Activated T-cell treated with anti-CD3 and anti-CD28 coated beads for 48 hours (primary cell): ENCODE data around the gene ZBTB39.
"Not testable (repeated sequence)": the region's sequence is repeated elsewhere in the genome, so short reads cannot be mapped to it uniquely, and the experiment has no call there.

Experiments
- DNase-seq: peaks from one replicate; pipeline ENCODE4 v3.0.0-alpha.2; 2020; ENCODE audit warnings: low read depth

Gene ZBTB39

DNA sequence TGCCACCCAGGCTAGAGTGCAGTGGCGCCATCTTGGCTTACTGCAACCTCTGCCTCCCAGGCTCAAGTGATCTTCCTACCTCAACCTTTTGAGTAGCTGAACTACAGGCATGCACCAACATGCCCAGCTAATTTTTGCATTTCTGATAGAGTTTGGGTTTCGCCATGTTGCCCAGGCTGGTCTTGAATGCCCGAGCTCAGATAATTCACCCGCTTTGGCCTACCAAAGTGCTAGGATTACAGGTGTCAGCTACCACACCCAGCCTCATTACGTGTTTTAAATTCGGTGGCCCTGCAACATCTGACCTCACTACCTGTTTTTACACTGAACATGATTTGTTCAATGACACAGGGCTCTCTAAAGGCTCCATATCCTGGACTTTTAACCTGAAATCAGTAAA is 26.1 kb downstream of the ZBTB39 start:
- DNase-seq: no peak

DNA sequence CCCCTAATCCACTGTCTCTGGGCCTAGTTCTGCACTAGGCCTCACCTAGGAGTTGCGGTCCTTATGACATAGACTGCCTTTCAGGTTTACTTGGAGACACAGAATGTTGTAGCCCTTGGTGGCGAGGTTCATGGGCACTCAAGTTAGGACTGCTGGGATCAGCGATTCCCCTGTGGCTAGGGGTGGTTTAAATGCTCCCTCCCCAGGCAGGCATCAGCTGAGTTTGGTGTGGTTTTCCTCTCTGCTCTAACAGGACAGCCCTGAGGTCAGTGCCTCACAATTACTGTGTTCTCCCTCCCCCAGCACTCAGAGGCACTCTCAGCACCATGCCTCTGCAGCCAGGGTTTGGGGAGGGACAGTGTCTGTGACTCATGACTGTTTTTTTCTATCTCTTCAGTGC is 26.7 kb downstream of the ZBTB39 start:
- DNase-seq: no peak

DNA sequence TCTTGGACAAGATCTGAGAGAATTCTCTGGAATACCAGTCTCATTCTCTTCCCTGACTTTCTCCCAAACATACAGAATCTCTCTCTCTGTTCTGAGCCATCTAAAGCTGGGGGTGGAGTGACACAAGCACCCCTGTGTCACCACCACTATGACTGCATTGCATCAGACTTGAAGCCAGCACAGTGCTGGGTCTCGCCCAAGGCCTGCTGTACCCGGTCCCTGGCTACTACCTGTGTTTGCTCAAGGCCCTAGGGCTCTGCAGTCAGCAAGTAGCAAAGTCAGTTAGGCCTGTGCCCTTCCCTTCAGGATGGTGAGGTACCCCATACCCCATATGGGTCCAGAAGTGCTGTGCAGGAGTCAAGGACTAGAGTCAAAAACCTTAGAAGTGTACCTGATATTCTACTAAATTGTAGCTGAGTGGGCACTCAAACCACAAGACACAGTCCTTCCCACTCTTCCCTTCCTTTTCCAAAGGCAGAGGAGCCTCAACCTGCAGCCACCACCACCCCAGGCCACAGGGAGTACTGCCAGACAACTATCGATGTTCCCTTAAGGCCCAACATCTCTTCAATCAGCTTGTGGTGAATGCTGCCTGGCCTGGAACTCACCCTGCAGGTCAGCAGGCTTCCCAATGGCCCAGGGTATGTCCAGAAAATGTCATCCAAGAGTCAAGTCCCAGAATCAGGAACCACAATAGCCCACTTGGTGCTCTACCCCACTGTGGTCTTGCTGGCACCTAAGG is 27.8 kb downstream of the ZBTB39 start:
- DNase-seq: no peak

DNA sequence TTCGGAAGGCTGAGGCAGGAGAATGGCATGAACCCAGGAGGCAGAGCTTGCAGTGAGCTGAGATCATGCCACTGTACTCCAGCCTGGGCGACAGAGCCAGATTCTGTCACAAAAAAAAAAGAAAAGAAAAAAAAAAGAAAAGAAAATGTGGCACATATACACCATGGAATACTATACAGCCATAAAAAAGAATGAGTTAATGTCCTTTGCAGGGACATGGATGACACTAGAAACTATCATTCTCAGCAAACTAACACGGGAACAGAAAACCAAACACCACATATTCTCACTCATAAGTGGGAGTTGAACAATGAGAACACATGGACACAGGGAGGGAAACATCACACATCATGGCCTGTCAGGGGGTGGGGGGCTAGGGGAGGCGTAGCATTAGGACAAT is 29.0 kb downstream of the ZBTB39 start:
- not testable (repeated sequence) for DNase-seq

DNA sequence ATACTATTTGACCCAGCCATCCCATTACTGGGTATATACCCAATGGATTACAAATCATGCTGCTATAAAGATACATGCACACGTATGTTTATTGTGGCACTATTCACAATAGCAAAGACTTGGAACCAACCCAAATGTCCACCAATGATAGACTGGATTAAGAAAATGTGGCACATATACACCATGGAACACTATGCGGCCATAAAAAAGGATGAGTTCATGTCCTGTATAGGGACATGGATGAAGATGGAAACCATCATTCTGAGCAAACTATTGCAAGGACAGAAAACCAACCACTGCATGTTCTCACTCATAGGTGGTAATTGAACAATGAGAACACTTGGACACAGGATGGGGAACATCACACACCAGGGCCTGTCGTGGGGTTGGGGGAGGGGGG is 32.1 kb downstream of the ZBTB39 start:
- not testable (repeated sequence) for DNase-seq

DNA sequence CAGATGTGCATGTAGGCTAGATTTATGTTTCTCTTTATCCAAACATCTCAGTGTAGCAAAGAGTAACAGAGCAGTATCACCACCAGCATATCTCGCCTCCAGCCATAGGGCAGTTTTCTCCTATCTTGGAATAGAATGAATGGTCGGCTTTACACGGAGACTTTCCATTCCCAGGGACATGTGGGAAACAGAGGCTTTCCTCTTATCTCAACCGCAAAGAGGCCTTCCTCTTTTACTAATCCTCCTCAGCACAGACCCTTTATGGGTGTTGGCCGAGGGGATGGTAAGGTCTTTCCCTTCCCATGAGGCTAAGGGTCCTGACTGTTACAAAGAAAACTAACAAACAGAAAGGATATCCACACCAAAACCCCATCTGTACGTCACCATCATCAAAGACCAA is 37.4 kb downstream of the ZBTB39 start:
- not testable (repeated sequence) for DNase-seq

DNA sequence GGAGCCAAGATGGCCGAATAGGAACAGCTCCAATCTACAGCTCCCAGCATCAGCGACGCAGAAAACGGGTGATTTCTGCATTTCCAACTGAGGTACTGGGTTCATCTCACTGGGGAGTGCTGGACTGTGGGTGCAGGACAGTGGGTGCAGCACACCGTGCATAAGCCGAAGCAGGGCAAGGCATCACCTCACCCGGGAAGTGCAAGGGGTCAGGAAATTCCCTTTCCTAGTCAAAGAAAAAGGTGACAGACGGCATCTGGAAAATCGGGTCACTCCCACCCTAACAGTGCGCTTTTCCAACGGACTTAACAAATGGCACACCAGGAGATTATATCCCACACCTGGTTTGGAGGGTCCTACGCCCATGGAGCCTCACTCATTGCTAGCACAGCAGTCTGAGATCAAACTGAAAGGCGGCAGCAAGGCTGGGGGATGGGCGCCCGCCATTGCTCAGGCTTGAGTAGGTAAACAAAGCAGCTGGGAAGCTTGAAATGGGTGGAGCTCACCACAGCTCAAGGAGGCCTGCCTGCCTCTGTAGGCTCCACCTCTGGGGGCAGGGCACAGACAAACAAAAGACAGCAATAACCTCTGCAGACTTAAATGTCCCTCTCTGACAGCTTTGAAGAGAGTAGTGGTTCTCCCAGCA is 40.2 kb downstream of the ZBTB39 start:
- DNase-seq: not testable (repeated sequence)

DNA sequence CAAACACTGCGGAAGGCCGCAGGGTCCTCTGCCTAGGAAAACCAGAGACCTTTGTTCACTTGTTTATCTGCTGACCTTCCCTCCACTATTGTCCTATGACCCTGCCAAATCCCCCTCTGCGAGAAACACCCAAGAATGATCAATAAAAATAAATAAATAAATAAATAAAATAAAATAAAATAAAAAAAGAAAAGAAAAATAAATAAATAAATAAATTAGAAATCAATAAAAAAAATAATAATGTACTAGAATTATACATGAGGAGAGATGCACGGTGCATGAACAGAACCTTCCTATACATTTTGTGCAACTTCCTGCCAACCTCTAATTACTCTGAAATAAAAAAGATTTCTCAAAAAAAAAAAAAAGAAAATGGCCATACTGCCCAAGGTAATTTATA is 41.2 kb downstream of the ZBTB39 start:
- DNase-seq: not testable (repeated sequence)

DNA sequence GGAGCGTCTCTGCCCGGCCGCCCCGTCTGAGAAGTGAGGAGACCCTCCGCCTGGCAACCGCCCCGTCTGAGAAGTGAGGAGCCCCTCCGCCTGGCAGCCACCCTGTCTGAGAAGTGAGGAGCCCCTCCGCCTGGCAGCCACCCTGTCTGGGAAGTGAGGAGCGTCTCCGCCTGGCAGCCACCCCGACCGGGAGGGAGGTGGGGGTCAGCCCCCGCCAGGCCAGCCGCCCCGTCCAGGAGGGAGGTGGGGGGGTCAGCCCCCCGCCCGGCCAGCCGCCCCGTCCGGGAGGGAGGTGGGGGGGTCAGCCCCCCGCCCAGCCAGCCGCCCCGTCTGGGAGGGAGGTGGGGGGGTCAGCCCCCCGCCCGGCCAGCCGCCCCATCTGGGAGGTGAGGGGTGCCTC is 42.8 kb downstream of the ZBTB39 start:
- not testable (repeated sequence) for DNase-seq

DNA sequence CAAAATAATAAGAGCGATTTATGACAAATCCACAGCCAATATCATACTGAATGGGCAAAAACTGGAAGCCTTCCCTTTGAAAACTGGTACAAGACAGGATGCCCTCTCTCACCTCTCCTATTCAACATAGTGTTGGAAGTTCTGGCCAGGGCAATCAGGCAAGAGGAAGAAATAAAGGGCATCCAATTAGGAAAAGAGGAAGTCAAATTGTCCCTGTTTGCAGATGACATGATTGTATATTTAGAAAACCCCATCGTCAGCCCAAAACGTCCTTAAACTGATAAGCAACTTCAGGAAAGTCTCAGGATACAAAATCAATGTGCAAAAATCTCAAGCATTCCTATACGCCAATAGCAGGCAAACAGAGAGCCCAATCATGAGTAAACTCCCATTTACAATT is 44.1 kb downstream of the ZBTB39 start:
- not testable (repeated sequence) for DNase-seq

DNA sequence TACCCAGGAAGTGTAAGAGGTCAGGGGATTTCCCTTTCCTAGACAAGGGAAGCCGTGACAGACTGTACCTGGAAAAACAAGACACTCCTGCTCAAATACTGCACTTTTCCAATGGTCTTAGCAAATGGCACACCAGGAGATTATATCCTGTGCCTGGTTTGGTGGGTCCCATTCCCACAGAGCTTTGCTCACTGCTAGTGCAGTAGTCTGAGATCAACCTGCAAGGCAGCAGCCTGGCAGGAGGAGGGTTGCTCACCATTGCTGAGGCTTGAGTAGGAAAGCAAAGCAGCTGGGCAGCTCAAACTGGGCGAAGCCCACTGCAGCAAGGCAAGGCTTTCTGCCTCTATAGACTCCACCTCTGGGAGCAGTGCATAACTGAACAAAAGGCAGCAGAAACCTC is 47.9 kb downstream of the ZBTB39 start:
- DNase-seq: no peak

DNA sequence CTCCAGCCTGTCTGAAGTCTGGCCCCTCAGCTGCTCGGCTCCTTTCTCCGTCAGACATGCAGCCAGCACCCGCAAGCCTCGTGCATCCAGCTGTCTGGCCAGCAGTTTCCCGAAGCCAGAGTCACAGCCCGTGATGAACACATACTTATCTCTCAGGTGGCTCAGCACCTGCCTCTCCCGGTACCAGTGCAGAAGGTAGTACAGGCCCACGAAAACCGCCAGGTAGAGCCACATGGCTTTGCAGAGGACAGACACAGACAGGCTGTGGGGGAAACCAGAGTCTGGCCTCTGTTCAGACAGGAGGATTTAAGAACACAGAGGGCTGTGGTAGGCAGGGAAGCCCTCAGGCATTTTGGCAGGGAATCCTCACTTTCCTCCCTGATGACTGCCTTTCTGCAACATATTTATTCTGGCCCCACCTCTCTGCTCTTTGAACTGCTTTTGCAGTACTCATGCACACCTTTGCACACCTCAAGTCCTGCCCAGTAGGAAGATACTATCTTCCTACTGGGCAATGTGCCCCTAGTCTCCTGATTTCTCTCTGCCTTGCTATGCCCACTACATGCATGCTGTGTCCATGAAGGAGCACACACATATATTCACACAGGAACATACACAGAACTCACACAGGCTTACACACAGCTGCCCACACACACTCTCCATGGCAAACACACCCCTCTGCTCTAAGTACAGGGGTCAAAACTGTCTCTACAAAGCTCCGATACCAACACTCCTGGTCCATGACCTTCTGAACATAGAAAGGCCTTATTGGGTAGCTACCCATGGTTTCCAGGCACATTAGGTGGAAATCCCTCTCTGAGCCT is 48.9 kb downstream of the ZBTB39 start, which contains the start of gene RDH16:
RDH16 (minus strand) TSS at position 380 of the 824 bp plus-strand sequence; CDS start at position 234, 146 bp downstream.
- DNase-seq: no peak

DNA sequence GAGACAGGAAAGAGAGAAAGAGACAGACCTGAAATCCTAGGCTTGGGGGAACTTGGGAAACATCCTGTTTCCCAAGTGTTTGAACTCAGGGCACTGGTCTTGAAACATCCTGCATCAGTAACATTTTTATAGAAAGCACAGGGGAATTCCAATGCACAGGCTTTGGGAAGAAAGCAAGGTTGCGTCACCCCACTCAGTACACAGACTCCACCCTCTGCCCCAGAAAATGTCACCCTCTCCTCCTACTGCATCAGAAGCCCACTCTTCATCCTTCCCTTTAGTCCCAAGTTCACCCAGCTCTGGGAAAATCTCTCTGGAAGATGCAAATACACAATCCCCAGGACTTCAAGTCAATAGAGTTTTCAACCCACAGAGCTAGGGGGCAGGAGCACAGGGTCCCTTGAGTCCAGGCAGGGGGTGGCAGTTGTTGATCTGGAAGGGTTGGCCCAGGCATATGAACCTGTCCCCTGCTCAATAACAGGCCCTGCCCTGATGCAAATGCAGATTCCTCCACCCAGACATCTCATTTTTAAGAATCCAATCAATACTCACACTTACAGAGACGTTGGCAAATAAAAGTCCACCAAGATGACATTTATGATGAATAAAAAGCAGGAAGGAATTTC is 50.6 kb downstream of the ZBTB39 start:
- no peak for DNase-seq

DNA sequence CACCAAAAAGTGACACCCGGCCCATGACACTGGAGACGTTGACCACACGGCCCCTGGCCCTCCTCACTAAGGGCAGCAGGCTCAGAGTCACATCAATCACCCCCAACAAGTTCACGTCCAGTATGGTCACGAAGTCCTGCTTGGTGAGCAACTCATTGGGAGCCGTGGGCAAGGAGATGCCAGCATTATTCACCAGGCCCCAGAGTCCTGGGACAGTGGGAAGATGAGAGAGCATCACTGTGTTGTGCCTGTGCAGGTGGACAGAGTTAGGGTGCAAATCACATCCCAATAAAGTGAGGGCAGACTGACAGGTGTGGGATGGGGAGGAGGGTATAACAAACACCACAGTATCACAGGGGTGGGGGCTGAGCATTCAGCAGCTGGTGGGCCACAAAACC is 51.4 kb downstream of the ZBTB39 start:
- no peak for DNase-seq

DNA sequence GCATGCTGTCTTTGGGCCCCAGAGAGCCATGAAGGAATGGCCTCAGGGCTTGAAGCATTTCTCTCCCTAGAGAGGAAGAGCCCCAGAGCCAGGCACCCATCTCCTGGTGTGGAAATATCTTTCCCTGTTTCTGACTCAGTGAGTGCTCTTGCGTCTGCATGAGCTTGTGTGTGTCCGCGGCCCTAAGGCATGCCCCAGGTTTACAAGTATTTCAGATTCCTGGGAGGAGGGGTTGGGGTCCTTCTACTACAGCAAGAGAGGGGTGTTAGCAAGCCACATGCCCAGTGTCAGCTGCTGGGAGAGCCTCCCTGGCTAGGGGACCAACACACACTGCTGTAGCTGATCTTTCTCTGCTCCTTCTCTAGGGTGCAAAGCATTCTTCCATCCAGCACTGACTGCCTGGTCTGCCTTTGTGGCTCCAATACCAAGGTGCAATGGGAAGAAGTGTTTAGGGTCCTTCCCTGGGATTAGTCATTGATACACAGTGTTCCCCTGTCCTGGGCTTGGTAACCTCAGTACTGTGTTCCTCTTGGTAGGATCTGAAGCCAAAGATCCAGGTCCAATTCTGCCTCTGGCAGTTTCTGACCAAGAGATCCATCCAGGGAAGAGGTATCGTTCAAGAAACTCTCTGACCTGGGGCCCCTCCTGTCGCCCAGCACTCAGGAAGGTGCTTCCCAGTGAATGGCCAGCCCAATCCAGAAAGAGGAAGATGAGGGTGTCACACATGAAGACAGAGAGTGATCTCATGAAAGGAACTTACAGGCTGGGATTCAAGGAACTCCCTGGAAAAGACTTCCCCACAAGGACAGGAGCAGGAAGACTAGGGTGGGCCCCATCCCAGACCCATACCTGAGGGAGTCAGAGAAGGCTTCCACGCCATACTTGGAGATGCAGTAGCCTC is 52.0 kb downstream of the ZBTB39 start:
- DNase-seq: no peak

DNA sequence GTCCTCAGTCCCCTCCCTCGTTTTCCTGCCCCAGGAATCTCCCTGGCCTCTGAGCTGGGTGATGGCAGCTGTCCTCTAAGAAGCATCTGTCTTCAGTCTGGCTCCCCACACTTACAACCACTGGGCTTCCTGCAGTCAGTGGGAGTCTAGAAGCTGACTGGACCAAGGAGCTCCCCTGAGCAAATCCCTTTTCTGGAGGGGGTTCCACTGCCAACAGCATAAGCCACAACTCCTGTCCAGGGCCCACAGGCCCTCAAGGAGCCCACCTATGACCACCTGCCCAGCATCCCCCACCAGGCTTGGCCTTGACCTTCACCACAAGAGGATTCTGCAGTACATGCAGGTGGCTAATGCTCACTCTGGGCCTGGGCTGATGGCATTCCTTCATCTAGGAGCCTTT is 53.0 kb downstream of the ZBTB39 start:
- no peak for DNase-seq

DNA sequence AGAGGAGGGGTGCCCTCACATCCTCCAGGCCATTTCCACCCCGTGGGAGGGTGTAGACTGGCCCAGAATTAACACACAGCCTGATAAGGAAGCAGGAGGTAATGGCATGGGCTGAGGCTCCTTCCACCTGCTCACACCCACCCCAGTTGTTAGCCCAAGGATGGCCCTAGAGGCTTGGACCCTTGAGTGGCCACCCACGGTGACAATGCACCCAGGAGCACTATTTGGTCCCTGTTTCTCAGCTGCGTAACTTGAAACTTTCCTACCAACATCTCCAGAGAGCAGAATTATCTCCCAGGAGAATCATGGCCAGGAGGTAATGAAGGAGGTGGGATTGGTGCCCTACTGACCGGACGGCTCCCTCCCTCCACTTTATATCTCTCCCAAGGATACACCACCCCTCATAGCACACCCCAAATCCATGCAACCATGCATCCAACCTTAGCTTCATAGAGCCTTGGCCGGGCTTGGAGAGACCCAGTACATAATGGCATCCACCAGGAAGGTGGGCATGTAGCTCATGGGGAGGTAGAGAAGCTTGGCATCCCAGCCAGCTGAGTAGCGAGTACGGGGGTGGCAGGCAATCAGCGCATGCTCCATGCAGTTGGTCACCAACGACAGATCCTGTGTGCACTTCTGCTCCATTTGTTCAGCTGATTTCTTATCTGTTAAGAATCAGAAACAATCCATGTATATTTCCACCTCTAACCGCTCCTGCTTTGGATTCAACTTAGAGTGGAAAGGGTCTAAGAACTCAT is 54.6 kb downstream of the ZBTB39 start:
- no peak for DNase-seq

DNA sequence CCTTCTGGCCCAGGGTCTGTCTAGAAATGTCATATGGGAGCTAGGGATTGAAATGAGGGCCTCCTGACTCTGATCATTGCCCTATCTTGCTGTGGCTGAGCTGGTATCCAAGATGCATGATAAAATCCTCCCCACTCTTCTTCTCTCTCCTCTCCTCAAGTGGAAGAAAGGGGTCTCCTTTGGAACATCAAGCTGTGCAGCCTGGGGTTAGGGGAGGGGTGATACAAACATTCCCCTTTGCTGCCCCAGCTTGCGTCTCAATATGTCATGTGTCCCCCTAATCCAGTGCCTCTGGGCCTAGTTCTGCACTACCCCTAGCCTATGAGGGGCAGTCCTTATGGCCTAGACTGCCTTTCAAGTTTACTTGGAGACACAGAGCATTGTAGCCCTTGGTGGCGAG is 57.5 kb downstream of the ZBTB39 start:
- DNase-seq: no peak
